AML-193 (cell line): Measurements from ENCODE around the gene FRS3.

ENCODE experiments used
- DNase-seq, 2 experiments: peaks; one replicate each; lab custom pipeline; 2025; lab: John Stamatoyannopoulos, UW

The FRS3 gene

GRCh38 chr6:41791305-41791704 lies 11.6 kb upstream of the FRS3 start:
- DNase-seq = no peak

DNA sequence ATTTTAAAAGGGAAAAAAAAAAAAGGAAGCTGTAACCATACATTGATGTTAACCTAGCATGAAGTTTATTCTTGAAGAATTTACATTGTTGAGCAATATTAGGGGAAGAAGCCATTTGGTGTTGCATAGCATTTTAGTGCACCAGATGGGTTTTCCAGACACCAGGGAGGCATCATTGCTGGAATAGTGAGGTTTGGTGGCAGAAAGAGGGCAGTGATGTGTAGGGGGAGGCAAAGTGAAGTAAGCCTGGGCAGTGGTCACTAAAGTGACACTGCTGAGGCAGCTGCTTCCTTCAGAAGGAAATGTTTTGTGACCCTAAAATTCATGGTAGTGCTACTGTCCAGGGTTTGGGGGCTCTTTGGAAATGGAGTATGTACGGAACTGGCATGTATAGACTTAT lies 10.3 kb upstream of the FRS3 start:
- DNase-seq = peak; percentile 74 to 77

GRCh38 chr6:41789390-41789724 lies 9.7 kb upstream of the FRS3 start:
- DNase-seq = no peak

DNA sequence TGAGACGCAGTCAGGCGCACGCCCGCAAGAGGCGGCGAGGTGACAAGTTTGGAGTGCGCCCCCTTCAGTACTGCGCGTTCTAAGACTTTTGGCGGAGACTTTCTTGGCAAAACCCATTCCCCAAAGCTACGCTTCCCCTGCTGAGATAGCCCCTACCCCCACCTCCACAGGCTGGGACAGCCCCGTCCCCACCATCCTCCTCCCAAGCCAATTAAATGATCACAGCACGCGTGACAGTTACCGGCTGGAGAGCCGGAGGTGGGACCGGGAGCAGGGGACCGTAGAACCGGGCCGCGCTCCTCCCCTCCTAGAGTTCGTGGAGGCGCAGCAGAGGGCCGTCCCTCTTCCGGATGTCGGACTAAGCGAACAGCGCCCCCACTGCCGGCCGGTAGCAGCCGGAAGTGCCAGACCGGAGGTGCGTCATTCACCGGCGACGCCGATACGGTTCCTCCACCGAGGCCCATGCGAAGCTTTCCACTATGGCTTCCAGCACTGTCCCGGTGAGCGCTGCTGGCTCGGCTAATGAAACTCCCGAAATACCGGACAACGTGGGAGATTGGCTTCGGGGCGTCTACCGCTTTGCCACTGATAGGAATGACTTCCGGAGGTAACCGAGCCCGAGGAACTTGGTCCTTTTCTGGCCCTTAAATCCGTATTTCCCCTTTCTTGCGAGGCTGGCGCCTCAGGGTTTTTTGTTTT lies 7.7 kb upstream of the FRS3 start, which contains the start of gene TOMM6:
Gene TOMM6, plus strand, starts transcription at position 476 of the 699 bp plus-strand sequence. Its CDS starts 4 bp downstream, at position 480.
- DNase-seq = peak; percentile 90 to 94

DNA sequence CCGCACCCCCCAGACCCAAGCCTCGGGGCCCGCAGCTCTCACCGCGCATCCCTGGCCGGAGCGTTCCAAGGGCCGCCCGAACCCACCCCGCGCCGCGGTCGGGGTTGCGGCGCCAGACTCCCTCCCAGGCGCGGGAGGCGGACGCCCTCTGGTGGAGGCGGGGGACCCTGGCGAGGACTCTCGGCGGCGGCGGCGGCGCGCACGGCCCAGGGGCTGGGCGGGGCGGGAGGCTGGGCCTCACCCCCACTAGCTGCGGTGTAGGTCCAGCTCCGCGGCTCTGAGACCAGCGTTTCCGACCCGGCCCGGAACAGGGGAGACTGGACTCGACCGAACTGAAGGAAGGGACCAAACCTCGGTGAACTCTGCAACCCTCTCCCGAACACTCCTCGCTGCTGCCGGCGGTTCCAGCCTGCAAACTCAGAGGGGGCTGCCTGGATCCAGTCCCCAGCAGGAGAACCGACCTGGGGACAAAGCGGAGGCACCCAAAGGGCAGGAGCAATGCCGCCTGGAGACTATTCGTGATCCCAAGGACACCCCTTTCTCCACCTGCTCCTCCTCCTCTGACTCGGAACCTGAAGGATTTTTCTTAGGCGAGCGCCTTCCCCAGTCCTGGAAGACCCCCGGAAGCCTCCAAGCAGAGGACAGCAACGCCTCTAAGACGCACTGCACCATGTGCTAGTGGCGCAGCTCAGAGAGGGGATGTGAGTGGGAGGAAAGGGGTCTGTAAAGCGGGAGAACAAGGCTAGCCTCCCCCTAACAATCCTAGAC lies 6.9 kb upstream of the FRS3 start:
- peak; percentile 69 to 72 for DNase-seq

DNA sequence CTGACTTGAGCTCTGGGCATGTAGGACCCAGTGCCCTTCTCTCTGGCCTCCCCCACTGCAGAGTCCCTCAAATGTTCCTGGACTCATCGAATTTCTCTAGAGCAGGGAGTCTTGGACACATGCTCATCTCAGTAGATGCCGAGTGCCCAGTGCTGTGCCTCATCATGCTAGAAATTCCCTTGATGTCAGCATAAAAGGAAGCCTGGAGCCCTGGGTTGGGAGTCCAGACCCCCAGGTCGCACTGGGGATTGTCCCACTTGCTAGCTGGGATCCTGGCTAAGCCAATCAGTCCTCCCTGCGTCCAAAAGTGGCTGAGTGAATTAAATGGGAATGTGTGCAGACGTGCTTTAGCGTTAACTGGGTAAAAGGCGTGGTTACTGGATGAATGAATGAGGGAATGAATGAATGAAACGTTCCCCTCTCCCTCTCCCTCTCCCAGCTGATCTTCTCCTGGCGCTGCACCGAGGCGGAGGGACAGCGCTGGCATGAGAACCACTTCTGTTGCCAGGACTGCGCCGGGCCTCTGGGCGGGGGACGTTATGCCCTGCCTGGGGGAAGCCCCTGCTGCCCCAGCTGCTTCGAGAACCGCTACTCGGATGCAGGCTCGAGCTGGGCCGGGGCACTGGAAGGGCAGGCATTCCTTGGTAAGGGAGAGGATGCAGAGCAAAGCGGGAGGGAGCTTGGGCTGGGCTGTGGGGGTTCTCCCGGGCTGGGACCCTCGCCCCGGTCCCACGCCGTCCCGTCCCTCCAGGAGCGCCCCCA lies 6.2 kb upstream of the FRS3 start:
- DNase-seq = no peak

DNA sequence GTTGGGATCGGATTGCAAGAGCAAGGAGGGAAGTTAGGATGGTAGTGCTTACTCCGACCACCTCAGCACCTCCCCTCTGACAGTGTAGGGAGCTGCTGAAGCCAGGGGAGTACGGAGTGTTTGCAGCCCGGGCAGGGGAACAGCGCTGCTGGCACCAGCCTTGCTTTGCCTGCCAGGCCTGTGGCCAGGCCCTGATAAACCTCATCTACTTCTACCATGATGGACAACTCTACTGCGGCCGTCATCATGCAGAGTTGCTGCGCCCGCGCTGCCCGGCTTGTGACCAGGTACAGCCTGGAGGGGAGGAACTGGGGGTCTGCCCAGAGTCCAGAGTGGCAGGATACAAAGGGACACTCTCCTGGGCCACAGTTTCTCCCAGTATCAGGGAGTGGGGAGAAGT lies 5.6 kb upstream of the FRS3 start:
- no peak for DNase-seq

DNA sequence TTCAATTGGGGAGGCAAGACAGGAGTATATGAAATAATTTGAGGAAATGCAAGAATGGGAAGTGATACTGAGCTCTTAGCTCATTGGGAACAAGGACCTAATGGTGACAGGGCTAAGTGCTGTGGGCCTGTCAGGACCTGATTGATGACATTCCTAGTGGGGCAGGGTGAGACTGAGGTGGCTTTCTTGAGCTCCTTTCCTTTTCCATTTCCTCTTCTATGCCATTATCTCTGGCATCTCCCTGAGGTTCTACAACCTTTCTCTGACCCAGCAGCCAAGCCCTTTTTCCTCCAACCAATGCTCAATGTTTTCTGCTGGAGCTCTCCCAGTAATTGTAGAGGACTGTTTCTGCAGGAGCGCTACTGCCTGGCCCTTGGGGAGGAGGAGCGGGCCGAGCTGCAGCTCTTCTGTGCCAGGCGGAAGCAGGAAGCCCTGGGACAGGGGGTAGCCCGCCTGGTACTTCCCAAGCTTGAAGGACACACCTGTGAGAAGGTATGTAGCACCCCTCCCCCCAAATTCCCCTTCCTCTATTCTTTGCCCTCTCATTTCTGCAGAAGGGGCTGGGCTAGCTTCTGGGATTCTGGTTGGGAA lies 5.0 kb upstream of the FRS3 start:
- no peak for DNase-seq

- no peak for DNase-seq
Measured at GRCh38 chr6:41783106-41783780, 3.5 kb upstream of the FRS3 start.

GRCh38 chr6:41781366-41781730 lies 1.6 kb upstream of the FRS3 start:
- no peak for DNase-seq

GRCh38 chr6:41780551-41781365 lies 1.1 kb upstream of the FRS3 start, which contains the start of gene PRICKLE4:
PRICKLE4 (plus strand) TSS chr6:41780782; CDS start chr6:41783474, 2,692 bp downstream.
- DNase-seq = peak; percentile 8 to 12

GRCh38 chr6:41779336-41779735 lies 364 bp downstream of the FRS3 start:
- no peak for DNase-seq

GRCh38 chr6:41778895-41779294 lies 805 bp downstream of the FRS3 start:
- no peak for DNase-seq

DNA sequence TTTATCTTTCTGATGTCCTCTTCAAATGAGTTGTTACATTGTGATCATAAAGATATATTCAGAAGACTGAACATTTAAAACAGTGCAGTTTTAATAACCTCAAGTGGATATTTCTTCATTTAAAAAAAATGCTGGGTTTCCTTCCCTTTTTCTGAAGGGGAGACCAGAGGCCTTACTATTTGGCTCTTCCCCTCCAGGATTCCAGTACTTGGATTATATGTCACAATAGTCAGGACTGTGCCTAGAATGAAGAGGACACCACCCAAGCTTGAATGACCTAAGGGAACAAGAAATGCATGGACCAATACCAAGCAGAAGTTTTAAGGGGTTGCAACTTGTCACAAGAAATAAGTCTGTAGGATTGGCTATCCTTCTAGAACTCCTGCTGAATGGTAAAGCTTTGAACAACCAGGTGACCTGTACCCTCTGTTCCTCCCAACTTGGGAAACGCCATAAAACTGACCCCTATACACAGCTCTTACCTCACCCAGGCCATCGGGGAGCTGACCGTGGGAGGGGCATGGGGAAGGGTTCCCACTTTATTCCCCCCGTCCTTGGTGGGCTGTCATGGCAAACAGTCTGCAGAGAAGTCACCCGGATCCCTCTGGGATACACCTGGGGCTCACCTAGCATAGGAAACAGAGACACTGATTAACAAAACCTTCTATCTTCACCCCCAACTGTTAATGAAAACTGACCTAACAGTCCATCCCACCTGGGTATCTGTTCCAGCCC lies 2.0 kb downstream of the FRS3 start:
- peak; percentile 92 for DNase-seq

DNA sequence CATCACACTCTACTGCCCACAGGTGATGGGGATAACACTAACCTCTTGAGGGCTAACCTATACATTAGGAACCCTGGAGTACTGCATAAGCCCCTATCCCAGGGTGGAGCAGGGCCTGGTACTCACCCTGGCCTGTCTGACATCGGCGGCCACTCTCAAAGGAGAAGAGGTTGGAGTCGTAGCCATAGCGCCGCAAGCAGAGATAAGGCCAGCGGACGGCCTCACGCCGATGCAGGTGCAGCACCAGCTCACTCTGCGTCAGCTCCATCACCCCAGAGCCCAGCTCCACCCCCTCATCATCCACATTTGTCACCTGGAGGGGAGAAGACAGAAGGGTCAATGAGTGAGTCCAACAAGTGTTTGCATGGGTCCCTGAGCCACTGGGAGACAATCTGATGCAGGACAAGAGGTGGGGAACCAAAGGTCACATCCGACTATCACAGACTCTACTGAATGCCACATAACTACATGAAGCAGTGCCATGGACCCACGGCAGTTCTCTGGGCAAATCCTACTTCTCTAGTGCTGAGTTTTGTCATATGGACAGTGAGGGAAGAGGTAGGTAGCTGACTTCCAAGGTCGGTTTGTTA lies 4.3 kb downstream of the FRS3 start:
- DNase-seq = no peak

DNA sequence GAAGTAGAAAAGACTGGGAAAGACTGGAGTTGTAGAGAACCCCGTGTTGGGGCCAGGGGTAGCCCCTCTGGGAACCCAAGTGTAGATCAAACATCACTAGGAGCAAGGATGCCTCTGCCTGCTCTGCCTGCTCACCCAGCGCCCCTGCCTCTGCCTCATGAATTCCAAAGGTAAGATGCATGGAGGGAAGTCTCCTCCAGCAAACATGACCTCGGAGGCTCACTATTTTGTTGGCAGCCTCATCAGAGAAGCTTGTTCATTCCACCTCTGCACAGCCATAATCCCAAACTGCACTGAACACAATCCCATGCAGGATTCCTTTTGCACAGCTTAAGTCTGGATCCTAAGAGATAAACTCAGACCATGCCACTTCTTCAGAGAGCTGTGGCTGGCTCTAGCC lies 4.9 kb downstream of the FRS3 start:
- no peak for DNase-seq

DNA sequence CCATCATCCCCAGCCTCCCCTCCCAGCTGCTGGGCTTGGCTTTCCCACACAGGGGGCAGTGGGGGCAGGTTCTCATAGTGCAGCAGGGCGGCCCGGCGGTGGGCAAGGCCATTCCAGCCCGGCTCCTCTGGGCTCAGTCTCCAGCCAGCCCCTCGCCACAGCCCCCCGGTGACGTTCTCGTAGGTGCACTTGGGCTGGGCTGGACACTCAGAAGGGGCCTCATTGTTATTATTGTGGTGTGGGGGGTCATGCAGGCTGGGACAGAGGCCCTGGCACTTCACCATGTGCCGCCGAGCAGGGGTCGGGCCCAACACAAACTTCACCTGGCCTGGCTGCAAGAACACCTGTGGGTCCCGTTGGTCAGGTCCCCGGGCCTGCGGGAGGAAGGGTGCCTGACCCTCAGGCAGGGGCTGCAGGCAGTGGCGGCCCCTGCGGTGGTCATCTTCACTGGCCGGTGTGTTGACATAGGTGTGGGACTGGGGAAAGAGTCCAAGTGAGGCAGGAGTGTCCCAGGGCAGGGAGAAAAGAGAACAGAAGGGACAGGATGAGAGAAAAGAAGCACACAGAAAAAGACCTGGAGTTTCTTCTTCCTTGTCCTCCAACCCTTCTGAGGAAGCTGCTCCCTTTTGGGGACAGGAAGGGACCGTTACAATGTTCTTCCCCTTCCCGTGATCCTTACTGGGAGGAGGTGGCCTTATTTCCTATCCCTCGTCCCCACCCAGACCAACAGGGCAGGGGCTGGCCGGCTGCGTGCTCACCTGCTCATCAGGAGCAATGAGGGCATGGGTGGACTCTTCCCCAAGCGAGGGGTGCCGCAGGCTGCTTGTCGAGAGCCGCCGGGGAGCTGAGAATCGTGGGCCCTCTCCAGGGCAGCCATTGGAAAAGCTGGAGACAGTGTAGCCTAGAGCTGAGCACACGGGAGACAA lies 8.4 kb downstream of the FRS3 start:
- no peak for DNase-seq

- DNase-seq = no peak
Measured at GRCh38 chr6:41770381-41771057, 9.2 kb downstream of the FRS3 start.
